ENCODE results near the gene AKAP10. TPM values are rescaled to one million over a fixed set of nuclear protein-coding genes. Genes with fewer than 3 reads are reported as not detected.

Gene AKAP10
- total and polyA plus RNA-seq, 9 donors: 13.9 to 40.3 (median 28.9) TPM

DNA sequence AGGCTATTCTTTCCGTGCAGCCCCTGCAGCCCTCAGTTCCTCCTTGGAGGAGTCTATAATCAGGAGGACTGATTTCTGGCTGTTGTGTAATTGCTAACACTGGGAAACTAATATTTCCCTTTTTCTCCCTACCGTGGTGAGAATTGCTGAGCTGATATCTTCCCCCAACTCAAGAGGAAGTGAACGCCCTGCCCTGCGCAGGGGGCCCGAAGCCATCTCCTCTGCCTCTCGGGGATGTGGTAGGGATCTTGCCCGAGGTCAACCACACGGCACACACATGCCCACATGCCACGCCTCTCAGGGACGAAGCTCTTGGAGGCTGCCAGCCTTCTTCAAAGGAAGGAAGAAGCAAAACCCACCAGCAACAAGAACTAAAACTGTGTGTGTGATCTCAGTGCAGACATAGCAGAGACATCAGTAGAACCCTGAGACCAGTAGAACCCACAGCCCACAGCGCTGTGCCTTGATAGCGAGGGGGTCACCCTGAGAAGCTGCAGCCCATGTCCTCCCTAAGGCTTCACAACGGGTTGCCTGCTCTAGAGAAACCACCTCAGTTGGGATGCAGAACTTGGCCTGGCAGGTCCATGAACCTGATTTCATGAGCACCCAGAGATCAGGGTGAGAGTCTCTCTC lies 101.0 kb downstream of the AKAP10 start:
- TF ChIP-seq, protein P1, sequence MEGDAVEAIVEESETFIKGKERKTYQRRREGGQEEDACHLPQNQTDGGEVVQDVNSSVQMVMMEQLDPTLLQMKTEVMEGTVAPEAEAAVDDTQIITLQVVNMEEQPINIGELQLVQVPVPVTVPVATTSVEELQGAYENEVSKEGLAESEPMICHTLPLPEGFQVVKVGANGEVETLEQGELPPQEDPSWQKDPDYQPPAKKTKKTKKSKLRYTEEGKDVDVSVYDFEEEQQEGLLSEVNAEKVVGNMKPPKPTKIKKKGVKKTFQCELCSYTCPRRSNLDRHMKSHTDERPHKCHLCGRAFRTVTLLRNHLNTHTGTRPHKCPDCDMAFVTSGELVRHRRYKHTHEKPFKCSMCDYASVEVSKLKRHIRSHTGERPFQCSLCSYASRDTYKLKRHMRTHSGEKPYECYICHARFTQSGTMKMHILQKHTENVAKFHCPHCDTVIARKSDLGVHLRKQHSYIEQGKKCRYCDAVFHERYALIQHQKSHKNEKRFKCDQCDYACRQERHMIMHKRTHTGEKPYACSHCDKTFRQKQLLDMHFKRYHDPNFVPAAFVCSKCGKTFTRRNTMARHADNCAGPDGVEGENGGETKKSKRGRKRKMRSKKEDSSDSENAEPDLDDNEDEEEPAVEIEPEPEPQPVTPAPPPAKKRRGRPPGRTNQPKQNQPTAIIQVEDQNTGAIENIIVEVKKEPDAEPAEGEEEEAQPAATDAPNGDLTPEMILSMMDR (IDR thresholded peaks at IDR 0.05): no peak
- no peak for TF ChIP-seq POLR2A (IDR thresholded peaks at IDR 0.05)
- WGBS, 3 donors: 67 to 79% (median 77%) methylated on average over 13 of the region's 13 CpGs
- Histone ChIP-seq H3K4me1 (ENCODE audit: insufficient read depth) (no peaks in the 10 kb centered on the region), H3K4me3 (no peak overlapping the region), H3K27ac (no peak overlapping the region), H3K36me3 (no peaks in the 10 kb centered on the region), H3K9me3 (no peaks in the 10 kb centered on the region), H3K27me3 (no peaks in the 10 kb centered on the region)
- intact Hi-C loops (cut with DNase I): no loop called here
- DNase-seq: no peak

DNA sequence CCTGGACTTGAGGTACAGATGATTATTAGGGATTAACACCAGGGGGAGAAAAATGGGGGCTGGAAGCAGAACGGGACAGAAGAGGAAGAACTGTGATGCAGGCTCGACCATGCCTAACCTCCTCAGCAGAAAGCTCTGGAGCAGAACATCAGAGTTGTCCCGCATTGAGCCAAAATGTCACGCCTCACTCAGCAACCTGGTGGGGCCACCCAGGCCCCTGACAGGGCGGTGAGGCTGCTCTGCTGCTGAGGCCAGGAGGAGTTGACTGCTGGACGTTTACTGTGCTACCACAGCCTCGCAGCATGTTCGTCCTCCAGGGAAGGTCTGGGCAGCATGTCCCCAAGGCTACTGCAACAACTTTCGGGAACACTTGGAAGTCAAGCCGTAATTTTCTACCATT lies 103.4 kb downstream of the AKAP10 start:
- Histone ChIP-seq H3K27ac (no peak overlapping the region), H3K4me1 (ENCODE audit: insufficient read depth) (no peaks in the 10 kb centered on the region), H3K4me3 (no peak overlapping the region), H3K27me3 (no peaks in the 10 kb centered on the region), H3K36me3 (no peaks in the 10 kb centered on the region), H3K9me3 (no peaks in the 10 kb centered on the region)
- intact Hi-C loops (cut with DNase I): no loop called here
- no peak for DNase-seq
- WGBS, 3 donors: 83 to 87% (median 84%) methylated on average over 10 of the region's 10 CpGs
- TF ChIP-seq, protein P1 (IDR thresholded peaks at IDR 0.05): no peak
- TF ChIP-seq POLR2A (IDR thresholded peaks at IDR 0.05) (no peak), EP300 (IDR thresholded peaks at IDR 0.05) (no peak)

DNA sequence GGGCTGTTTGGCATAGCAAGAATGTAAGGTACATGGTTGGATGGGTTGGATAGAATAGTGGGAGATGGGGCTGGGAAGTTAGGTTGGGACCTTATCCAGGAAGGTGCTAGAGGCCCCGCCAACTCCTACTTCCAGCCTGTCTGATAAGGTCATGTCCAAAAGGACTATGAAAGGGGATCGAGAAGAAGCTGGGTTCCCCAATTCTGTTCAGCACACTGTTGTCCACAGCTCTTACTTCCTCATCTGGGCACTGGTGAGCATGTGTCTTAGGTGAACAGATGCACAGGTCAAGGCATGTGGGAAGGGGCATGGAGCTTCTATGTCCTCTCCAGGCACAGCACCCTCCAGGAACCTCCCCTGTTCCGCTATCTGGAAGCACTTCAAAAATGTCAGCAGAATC lies 104.3 kb downstream of the AKAP10 start:
- no peak for DNase-seq
- TF ChIP-seq EP300 (IDR thresholded peaks at IDR 0.05) (no peak), POLR2A (IDR thresholded peaks at IDR 0.05) (no peak)
- TF ChIP-seq, protein P1 (IDR thresholded peaks at IDR 0.05): no peak
- intact Hi-C loops (cut with DNase I): no loop called here
- Histone ChIP-seq H3K27me3 (no peaks in the 10 kb centered on the region), H3K36me3 (no peaks in the 10 kb centered on the region), H3K27ac (no peak overlapping the region), H3K9me3 (no peaks in the 10 kb centered on the region), H3K4me1 (ENCODE audit: insufficient read depth) (no peaks in the 10 kb centered on the region), H3K4me3 (no peak overlapping the region)
- WGBS, 3 donors: 83 to 92% (median 89%) methylated on average over 3 of the region's 3 CpGs

DNA sequence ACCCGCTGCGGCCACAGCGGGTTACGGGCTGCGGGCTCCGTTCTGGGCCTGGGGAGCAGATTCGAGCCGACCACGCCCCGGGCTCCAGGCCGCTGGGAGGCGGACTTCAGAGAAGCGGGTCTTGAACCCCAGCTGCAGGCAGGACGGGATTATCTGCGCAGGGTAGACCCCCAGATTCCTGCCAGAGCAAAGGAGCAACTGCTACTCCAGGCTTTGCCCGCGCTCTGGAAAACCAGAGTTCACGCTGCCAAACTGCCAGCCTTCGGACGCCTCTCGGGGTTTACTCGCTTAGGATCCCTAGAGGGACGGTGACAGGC lies 109.6 kb downstream of the AKAP10 start:
- Histone ChIP-seq H3K9me3 (no peaks in the 10 kb centered on the region), H3K36me3 (no peaks in the 10 kb centered on the region), H3K4me1 (ENCODE audit: insufficient read depth) (peaks cover 3% of the 10 kb centered on the region), H3K27ac (peak overlapping the region; percentile 81 to 89), H3K4me3 (peak overlapping the region; percentile 57), H3K27me3 (no peaks in the 10 kb centered on the region)
- TF ChIP-seq EP300 (IDR thresholded peaks at IDR 0.05) (no peak), POLR2A (IDR thresholded peaks at IDR 0.05) (no peak)
- TF ChIP-seq, protein P1 (IDR thresholded peaks at IDR 0.05): no peak
- intact Hi-C loops (cut with DNase I): no loop called here
- DNase-seq: no peak
- 22 to 37% (median 28%) methylated on average over 13 to 23 of the region's 23 CpGs for WGBS, 3 donors
